MCF 10A (cell line): ENCODE results near the gene DUSP7. TPM values are rescaled to one million over a fixed set of nuclear protein-coding genes. Genes with fewer than 3 reads are reported as not detected.
"Not testable (repeated sequence)": the region's sequence is repeated elsewhere in the genome, so short reads cannot be mapped to it uniquely, and the experiment has no call there.

ENCODE experiments used
- BruUV-seq: library from RNA; stranded (reverse); fragments of 400-500 nt; replicated peaks from 2 replicates; lab custom pipeline; 2021; lab: Mats Ljungman, UMichigan
- CTCF ChIA-PET: fragments of 300-600 bp; sonication (Branson Sonifier 250); formaldehyde crosslinking; extraction: SDS; loops from one replicate; lab custom pipeline; 2021; ENCODE audit warnings: antibody characterized with exemption, inconsistent platforms; lab: Yijun Ruan, JAX
- POLR2A ChIA-PET: fragments of 300-600, 350-650 bp; sonication (Branson Sonifier 250); formaldehyde crosslinking; extraction: SDS; loops from one replicate; lab custom pipeline; 2020; ENCODE audit warnings: antibody characterized with exemption, inconsistent platforms; lab: Yijun Ruan, JAX
- DNase-seq: peaks from one replicate; pipeline ENCODE4 v3.0.0-alpha.2; 2018; ENCODE audit not compliant: unreplicated experiment
- H3K27ac Mint-ChIP-seq: one replicate; pipeline ENCODE4 v1.8.0; 2022; ENCODE audit warnings: mild to moderate bottlenecking, low read depth, mixed read lengths; ENCODE audit not compliant: unreplicated experiment
- H3K27me3 Mint-ChIP-seq: one replicate; pipeline ENCODE4 v1.8.0; 2022; ENCODE audit warnings: mixed read lengths; ENCODE audit not compliant: insufficient read depth, unreplicated experiment
- H3K36me3 Mint-ChIP-seq: one replicate; pipeline ENCODE4 v1.8.0; 2022; ENCODE audit warnings: mild to moderate bottlenecking, moderate library complexity, mixed read lengths; ENCODE audit not compliant: insufficient read depth, unreplicated experiment
- H3K4me1 Mint-ChIP-seq: one replicate; pipeline ENCODE4 v1.8.0; 2022; ENCODE audit warnings: mixed read lengths; ENCODE audit not compliant: insufficient read depth, unreplicated experiment
- H3K4me3 Mint-ChIP-seq: one replicate; pipeline ENCODE4 v1.8.0; 2022; ENCODE audit warnings: mild to moderate bottlenecking, moderate library complexity, mixed read lengths; ENCODE audit not compliant: unreplicated experiment
- H3K9me3 Mint-ChIP-seq: one replicate; pipeline ENCODE4 v1.8.0; 2022; ENCODE audit warnings: mixed read lengths; ENCODE audit not compliant: unreplicated experiment
- intact Hi-C: fragments of 100-400 bp; cut with micrococcal nuclease; formaldehyde crosslinking; loops from 2 replicates; pipeline ENCODE4 v1.14.1; 2022
- total RNA-seq: library from RNA; stranded (reverse); gene quantifications from 2 replicates; pipeline ENCODE4 v1.2.3, GENCODE V29; 2022
- TF ChIP-seq, protein P1 (sequence below): fragments of 200-600 bp; IDR thresholded peaks from one replicate; pipeline ENCODE4 v1.8.0; 2022; ENCODE audit warnings: antibody characterized with exemption, mild to moderate bottlenecking; ENCODE audit not compliant: unreplicated experiment

Gene DUSP7
- total RNA-seq, 1 experiment from 2014 or later, result 69.1 TPM

DNA sequence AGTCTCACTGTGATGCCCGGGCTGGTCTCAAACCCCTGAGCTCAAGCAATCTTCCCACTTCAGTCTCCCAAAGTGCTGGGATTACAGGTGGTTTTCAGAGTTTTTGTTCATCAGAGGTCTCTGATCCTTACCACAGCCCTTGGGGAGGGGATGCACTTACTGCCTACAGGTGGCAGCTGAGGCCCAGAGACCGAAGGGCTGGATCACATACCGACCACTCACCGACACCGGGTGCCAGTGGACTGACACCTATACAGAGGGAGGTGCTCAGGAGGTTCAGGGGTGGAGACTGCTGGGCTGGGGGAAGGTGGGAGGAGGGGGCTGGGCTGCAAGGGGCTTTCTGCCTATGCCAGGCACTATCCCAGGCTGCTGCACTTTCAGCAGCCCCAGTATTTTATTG is 19.5 kb downstream of the DUSP7 start:
- CTCF ChIA-PET, result interaction anchor here (0.6 to 2.4 kb wide), 14 partner anchors 15 to 1073 kb away, joined by 3 to 22 read pairs (median 4); no protein-coding TSS in a partner anchor
- Mint-ChIP-seq H3K36me3 (no peaks in the 10 kb centered on the region), H3K27me3 (no peaks in the 10 kb centered on the region), H3K4me1 (peaks cover 15% of the 10 kb centered on the region), H3K27ac (peak overlapping the region; percentile 51), H3K4me3 (no peak overlapping the region), H3K9me3 (no peaks in the 10 kb centered on the region)
- intact Hi-C loops, result no loop called here
- POLR2A ChIA-PET, result interaction anchor here (0.5 to 4.3 kb wide), 4 partner anchors 10 to 248 kb away, joined by 3 to 26 read pairs (median 16); partner anchors contain the start of gene RPL29
- BruUV-seq, result no TSS peak
- TF ChIP-seq, protein P1, sequence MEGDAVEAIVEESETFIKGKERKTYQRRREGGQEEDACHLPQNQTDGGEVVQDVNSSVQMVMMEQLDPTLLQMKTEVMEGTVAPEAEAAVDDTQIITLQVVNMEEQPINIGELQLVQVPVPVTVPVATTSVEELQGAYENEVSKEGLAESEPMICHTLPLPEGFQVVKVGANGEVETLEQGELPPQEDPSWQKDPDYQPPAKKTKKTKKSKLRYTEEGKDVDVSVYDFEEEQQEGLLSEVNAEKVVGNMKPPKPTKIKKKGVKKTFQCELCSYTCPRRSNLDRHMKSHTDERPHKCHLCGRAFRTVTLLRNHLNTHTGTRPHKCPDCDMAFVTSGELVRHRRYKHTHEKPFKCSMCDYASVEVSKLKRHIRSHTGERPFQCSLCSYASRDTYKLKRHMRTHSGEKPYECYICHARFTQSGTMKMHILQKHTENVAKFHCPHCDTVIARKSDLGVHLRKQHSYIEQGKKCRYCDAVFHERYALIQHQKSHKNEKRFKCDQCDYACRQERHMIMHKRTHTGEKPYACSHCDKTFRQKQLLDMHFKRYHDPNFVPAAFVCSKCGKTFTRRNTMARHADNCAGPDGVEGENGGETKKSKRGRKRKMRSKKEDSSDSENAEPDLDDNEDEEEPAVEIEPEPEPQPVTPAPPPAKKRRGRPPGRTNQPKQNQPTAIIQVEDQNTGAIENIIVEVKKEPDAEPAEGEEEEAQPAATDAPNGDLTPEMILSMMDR, result no peak
- peak; percentile 41 for DNase-seq

DNA sequence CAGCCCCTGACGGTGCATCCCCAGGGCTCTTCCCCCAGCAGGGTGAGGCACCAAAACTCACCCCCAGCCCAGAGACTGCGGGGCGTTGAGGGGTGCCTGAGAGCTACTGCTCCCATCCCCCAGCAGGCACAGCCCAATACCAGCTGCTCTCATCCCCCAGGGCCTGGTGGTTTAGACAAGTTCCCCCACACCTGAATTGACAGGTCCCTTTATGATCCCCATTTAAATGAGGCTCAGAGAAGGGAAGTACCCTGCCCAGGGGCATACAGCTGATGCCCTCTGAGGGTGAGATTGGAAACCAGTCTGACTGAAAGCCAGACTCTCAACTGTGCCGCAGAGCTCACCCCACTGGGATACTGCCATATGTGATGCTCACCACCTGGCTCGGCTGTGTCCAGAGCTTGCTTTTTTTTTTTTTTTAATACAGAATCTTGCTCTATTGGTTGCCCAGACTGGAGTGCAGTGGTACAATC is 20.1 kb downstream of the DUSP7 start:
- Mint-ChIP-seq H3K4me1 (peaks cover 16% of the 10 kb centered on the region), H3K36me3 (no peaks in the 10 kb centered on the region), H3K4me3 (no peak overlapping the region), H3K9me3 (no peaks in the 10 kb centered on the region), H3K27me3 (no peaks in the 10 kb centered on the region), H3K27ac (no peak overlapping the region)
- no peak for DNase-seq
- TF ChIP-seq, protein P1, result no peak
- POLR2A ChIA-PET, result interaction anchor here (0.6 to 4.3 kb wide), 4 partner anchors 10 to 61 kb away, joined by 3 to 26 read pairs (median 16); partner anchors contain the start of gene RPL29
- CTCF ChIA-PET, result interaction anchor here (0.6 to 2.4 kb wide), 14 partner anchors 15 to 1073 kb away, joined by 3 to 22 read pairs (median 4); no protein-coding TSS in a partner anchor
- intact Hi-C loops, result no loop called here
- no TSS peak for BruUV-seq

DNA sequence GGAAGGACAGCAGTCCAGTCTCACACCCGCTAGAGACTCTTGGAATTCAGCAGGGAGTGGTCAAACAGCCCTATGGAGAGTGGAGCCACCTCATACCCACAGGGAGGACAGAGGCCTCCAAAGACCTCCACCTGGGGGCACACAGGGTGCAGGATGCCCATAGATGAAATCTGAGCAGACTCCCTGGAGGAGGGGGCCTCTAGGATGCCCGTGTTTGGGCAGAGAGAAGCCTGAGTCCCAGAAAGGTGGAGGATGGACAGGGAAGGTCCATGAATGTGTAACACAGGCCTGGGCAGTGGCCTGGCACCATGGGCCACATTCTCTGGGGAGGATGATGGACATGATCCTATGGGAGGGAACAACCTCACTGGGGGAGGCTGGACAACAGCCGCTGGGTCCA is 21.7 kb downstream of the DUSP7 start:
- intact Hi-C loops, result no loop called here
- no TSS peak for BruUV-seq
- Mint-ChIP-seq H3K4me1 (peaks cover 28% of the 10 kb centered on the region), H3K36me3 (no peaks in the 10 kb centered on the region), H3K27ac (no peak overlapping the region), H3K9me3 (no peaks in the 10 kb centered on the region), H3K27me3 (no peaks in the 10 kb centered on the region), H3K4me3 (no peak overlapping the region)
- TF ChIP-seq, protein P1, result no peak
- CTCF ChIA-PET, result interaction anchor here (0.7 kb wide), 1 partner anchor 19 kb away, joined by 3 read pairs; no protein-coding TSS in a partner anchor
- no peak for DNase-seq
- POLR2A ChIA-PET, result no interaction called here

GRCh38 chr3:52034212-52034611 is 22.2 kb downstream of the DUSP7 start:
- no peaks in the 10 kb centered on the region for H3K9me3 Mint-ChIP-seq
- H3K4me3 Mint-ChIP-seq, result no peak overlapping the region
- intact Hi-C loops, result no loop called here
- TF ChIP-seq, protein P1, result no peak
- POLR2A ChIA-PET, result no interaction called here
- H3K27ac Mint-ChIP-seq, result no peak overlapping the region
- no TSS peak for BruUV-seq
- no peak for DNase-seq
- CTCF ChIA-PET, result interaction anchor here (2.5 kb wide), 1 partner anchor 10 kb away, joined by 10 read pairs; no protein-coding TSS in a partner anchor
- H3K36me3 Mint-ChIP-seq, result no peaks in the 10 kb centered on the region
- H3K27me3 Mint-ChIP-seq, result no peaks in the 10 kb centered on the region
- H3K4me1 Mint-ChIP-seq, result peaks cover 24% of the 10 kb centered on the region

GRCh38 chr3:52033748-52034147 is 22.6 kb downstream of the DUSP7 start:
- BruUV-seq, intact Hi-C loops, H3K4me3 Mint-ChIP-seq, H3K36me3 Mint-ChIP-seq, H3K27ac Mint-ChIP-seq, DNase-seq, H3K9me3 Mint-ChIP-seq, H3K27me3 Mint-ChIP-seq: not testable (repeated sequence)
- ChIA-PET CTCF (interaction anchor here (2.5 kb wide), 1 partner anchor 11 kb away, joined by 10 read pairs; no protein-coding TSS in a partner anchor), POLR2A (interaction anchor here (0.9 kb wide), 1 partner anchor 244 kb away, joined by 3 read pairs; the partner anchor contains the start of gene WDR82)
- peaks cover 24% of the 10 kb centered on the region for H3K4me1 Mint-ChIP-seq
